ENCODE results near the gene RBMS2. TPM values are rescaled to one million over a fixed set of nuclear protein-coding genes. Genes with fewer than 3 reads are reported as not detected.

RBMS2 gene
- total RNA-seq (2013) = 4.9 TPM
- polyA plus RNA-seq (1 to 10 TPM; 5.1 to 8.2 (median 6.5) TPM), polyA minus RNA-seq (2.1 and 3.3 TPM in 2 replicates), total RNA-seq (2.0 to 24.6 (median 12.7) reads per million in 11 experiments)

- H3K9me3 ChIP-seq (replicated peaks in 1 of 2; ENCODE audit: control insufficient read depth in 1 of 2, insufficient read depth in 1 of 2, low read length in 2 of 2) = no peaks in the 10 kb centered on the region
- H3K4me2 ChIP-seq (replicated peaks; ENCODE audit: extremely low read depth, low read length, poor library complexity, severe bottlenecking) = peak within 1 kb of the TSS; percentile 73
- TF ChIP-seq, protein P1, sequence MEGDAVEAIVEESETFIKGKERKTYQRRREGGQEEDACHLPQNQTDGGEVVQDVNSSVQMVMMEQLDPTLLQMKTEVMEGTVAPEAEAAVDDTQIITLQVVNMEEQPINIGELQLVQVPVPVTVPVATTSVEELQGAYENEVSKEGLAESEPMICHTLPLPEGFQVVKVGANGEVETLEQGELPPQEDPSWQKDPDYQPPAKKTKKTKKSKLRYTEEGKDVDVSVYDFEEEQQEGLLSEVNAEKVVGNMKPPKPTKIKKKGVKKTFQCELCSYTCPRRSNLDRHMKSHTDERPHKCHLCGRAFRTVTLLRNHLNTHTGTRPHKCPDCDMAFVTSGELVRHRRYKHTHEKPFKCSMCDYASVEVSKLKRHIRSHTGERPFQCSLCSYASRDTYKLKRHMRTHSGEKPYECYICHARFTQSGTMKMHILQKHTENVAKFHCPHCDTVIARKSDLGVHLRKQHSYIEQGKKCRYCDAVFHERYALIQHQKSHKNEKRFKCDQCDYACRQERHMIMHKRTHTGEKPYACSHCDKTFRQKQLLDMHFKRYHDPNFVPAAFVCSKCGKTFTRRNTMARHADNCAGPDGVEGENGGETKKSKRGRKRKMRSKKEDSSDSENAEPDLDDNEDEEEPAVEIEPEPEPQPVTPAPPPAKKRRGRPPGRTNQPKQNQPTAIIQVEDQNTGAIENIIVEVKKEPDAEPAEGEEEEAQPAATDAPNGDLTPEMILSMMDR (IDR thresholded peaks at IDR 0.05) = no peak
- H3K4me1 Mint-ChIP-seq = peaks cover 54% of the 10 kb centered on the region
- H3K9ac ChIP-seq (ENCODE audit: insufficient read depth, low read length, poor library complexity, severe bottlenecking) = peak within 1 kb of the TSS; percentile 74
- H3K27ac Mint-ChIP-seq = peak within 1 kb of the TSS; percentile 84 to 97 (median 92)
- H3K79me2 ChIP-seq (ENCODE audit: insufficient read depth, low read length) = peaks cover 15% of the 10 kb centered on the region
- peak within 1 kb of the TSS; percentile 68 to 97 (median 84) for H3K4me3 ChIP-seq (replicated peaks in 1 of 3; ENCODE audit: low read depth in 2 of 3, low read length in 3 of 3)
- peaks cover 50 to 54% of the 10 kb centered on the region in 2 donors for H3K4me1 ChIP-seq (ENCODE audit: control insufficient read depth in 1 of 2, insufficient read depth in 2 of 2, low read length in 2 of 2)
- WGBS (ENCODE audit: insufficient coverage) = 0% methylated on average over 3 of the region's 15 CpGs
- no peaks in the 10 kb centered on the region for H3K27me3 ChIP-seq (ENCODE audit: control insufficient read depth in 2 of 2, insufficient read depth in 2 of 2, low read length in 2 of 2)
- DNase-seq = peak; percentile 36 to 42 (median 37)
- peak within 1 kb of the TSS; percentile 35 to 84 for H3K27ac ChIP-seq (ENCODE audit: low read depth in 1 of 2, low read length in 2 of 2)
- peaks cover 0 to 3% (median 0%) of the 10 kb centered on the region in 7 donors for H3K9me3 Mint-ChIP-seq
- H3K36me3 ChIP-seq (replicated peaks in 1 of 2; ENCODE audit: control insufficient read depth in 1 of 2, insufficient read depth in 2 of 2, low read length in 2 of 2) = no peaks in the 10 kb centered on the region
- no peaks in the 10 kb centered on the region for H3K27me3 Mint-ChIP-seq (ENCODE audit: low read depth in 3 of 3)
- H4K20me1 ChIP-seq (ENCODE audit: insufficient read depth, low read length) = no peaks in the 10 kb centered on the region
- no peaks in the 10 kb centered on the region for H3K36me3 Mint-ChIP-seq
- H3K4me3 Mint-ChIP-seq = peak within 1 kb of the TSS; percentile 78 to 93
- H2AFZ ChIP-seq (ENCODE audit: insufficient read depth, low read depth, low read length, poor library complexity, severe bottlenecking) = peak within 1 kb of the TSS; percentile 85
- intact Hi-C loops (cut with micrococcal nuclease) = loop anchor here in 1 of 2 donors (5.0 kb wide), 1 partner anchor 46 kb away; no protein-coding TSS in a partner anchor
These were observed at the start of gene RBMS2 for GRCh38 chr12:56521590-56522371. TSS of gene RBMS2 (plus strand) at chr12:56521820. CDS start at chr12:56522024, 204 bp downstream.

DNA sequence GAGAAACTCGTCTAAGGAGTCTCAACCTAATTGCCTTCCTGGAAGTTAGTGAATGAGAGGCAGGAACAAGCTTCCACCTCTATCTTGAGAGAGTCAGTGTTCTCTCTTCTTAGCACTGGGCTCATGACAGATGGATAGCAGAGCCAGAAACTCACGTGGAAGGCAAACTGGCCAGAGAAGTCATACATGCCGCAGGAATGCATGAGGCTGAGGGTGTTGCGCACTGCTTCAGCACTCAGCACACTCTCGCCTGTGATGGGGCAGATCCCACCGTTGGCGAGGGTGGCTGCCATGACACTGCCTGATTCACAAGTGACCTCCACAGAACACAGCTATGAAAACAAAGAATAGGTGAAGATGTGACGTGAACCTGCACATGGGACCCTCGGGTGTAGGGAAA, 47.2 kb upstream of the RBMS2 start:
- peaks cover 0 to 2% (median 0%) of the 10 kb centered on the region in 7 donors for H3K9me3 Mint-ChIP-seq

More for the DNA sequence above, 47.2 kb upstream of the RBMS2 start:
- intact Hi-C loops (cut with micrococcal nuclease) = no loop called here
- Histone ChIP-seq H3K9ac (ENCODE audit: insufficient read depth, low read length, poor library complexity, severe bottlenecking) (no peak overlapping the region), H3K4me3 (replicated peaks in 1 of 3; ENCODE audit: low read depth in 2 of 3, low read length in 3 of 3) (no peak overlapping the region), H2AFZ (ENCODE audit: insufficient read depth, low read depth, low read length, poor library complexity, severe bottlenecking) (no peak overlapping the region), H3K4me1 (ENCODE audit: control insufficient read depth in 1 of 2, insufficient read depth in 2 of 2, low read length in 2 of 2) (peaks cover 16% of the 10 kb centered on the region in 2 donors), H3K27ac (ENCODE audit: low read depth in 1 of 2, low read length in 2 of 2) (no peak overlapping the region), H4K20me1 (ENCODE audit: insufficient read depth, low read length) (no peaks in the 10 kb centered on the region), H3K9me3 (replicated peaks in 1 of 2; ENCODE audit: control insufficient read depth in 1 of 2, insufficient read depth in 1 of 2, low read length in 2 of 2) (no peaks in the 10 kb centered on the region), H3K4me2 (replicated peaks; ENCODE audit: extremely low read depth, low read length, poor library complexity, severe bottlenecking) (no peak overlapping the region), H3K79me2 (ENCODE audit: insufficient read depth, low read length) (peaks cover 19% of the 10 kb centered on the region), H3K27me3 (ENCODE audit: control insufficient read depth in 2 of 2, insufficient read depth in 2 of 2, low read length in 2 of 2) (no peaks in the 10 kb centered on the region), H3K36me3 (replicated peaks in 1 of 2; ENCODE audit: control insufficient read depth in 1 of 2, insufficient read depth in 2 of 2, low read length in 2 of 2) (no peaks in the 10 kb centered on the region)
- no peak for DNase-seq
- H3K4me1 Mint-ChIP-seq = peaks cover 18% of the 10 kb centered on the region
- H3K27ac Mint-ChIP-seq = no peak overlapping the region
- 95% methylated on average over 4 of the region's 9 CpGs for WGBS (ENCODE audit: insufficient coverage)
- H3K4me3 Mint-ChIP-seq = no peak overlapping the region
- peaks cover 0 to 1% (median 1%) of the 10 kb centered on the region in 3 donors for H3K27me3 Mint-ChIP-seq (ENCODE audit: low read depth in 3 of 3)
- H3K36me3 Mint-ChIP-seq = peaks cover 3 to 20% of the 10 kb centered on the region in 2 donors
- TF ChIP-seq, protein P1 (IDR thresholded peaks at IDR 0.05) = no peak

All from CD14-positive monocyte (primary cell).